Prostate gland (tissue), 2 donors: ENCODE results near the gene TBX18. TPM values are rescaled to one million over a fixed set of nuclear protein-coding genes. Genes with fewer than 3 reads are reported as not detected.

Source experiments
- DNase-seq: peaks from one replicate; pipeline ENCODE4 v3.0.0-alpha.2; 2019; ENCODE audit warnings: low spot score
- H3K27ac ChIP-seq, 2 donors: fragments of 200-600 bp; sonication (generic); 2 replicates each; pipeline ENCODE4 v1.5.1; 2017 to 2019
- H3K27me3 ChIP-seq: fragments of 200-600 bp; sonication (generic); replicated peaks from 2 replicates; pipeline ENCODE4 v1.5.1; 2019; ENCODE audit not compliant: insufficient read depth
- H3K36me3 ChIP-seq, 2 donors: fragments of 200-600 bp; sonication (generic); 1 replicate in 1 of 2; 2 replicates in 1 of 2; pipeline versions ENCODE4 v1.5.1 to v1.8.1; 2017 to 2019
- H3K4me1 ChIP-seq: fragments of 200-600 bp; sonication (generic); replicated peaks from 2 replicates; pipeline ENCODE4 v1.5.1; 2019
- H3K4me3 ChIP-seq, 2 donors: fragments of 200-600 bp; sonication (generic); 2 replicates each; pipeline ENCODE4 v1.5.1; 2017 to 2019
- H3K9me3 ChIP-seq: fragments of 200-600 bp; sonication (generic); 2 replicates; pipeline ENCODE4 v1.5.1; 2017
- POLR2A ChIP-seq: fragments of 450-650 bp; IDR thresholded peaks from one replicate; pipeline ENCODE4 v1.6.1; 2016; ENCODE audit warnings: antibody characterized with exemption, mild to moderate bottlenecking
- POLR2AphosphoS5 ChIP-seq: sonication (generic); formaldehyde crosslinking; IDR thresholded peaks from one replicate; pipeline ENCODE4 v1.6.1; 2017; ENCODE audit warnings: antibody characterized with exemption
- whole genome bisulfite sequencing: methylation state at CpG from one replicate; pipeline ENCODE4 v1.1.5; 2018; 5-methylcytosine and 5-hydroxymethylcytosine counted together
- intact Hi-C: fragments of 100-400 bp; cut with DNase I; formaldehyde crosslinking; loops from one replicate; pipeline ENCODE4 v1.14.2; 2022
- total RNA-seq, 2 donors: library from RNA; depleted of rRNA; stranded (reverse); fragments of >200 nt; gene quantifications; one replicate each; pipeline ENCODE4 v1.1.0, GENCODE V29; 2016
- TF ChIP-seq, protein P1 (sequence below), 4 experiments: fragments of 200-600 bp in 2 of 4; fragments of 450-650 bp in 2 of 4; sonication (generic) in 2 of 4; IDR thresholded peaks; 1 replicate in 3 of 4; 2 replicates in 1 of 4; pipeline ENCODE4 v1.5.1; 2016 to 2019; ENCODE audit warnings: antibody characterized with exemption in 4 of 4, mild to moderate bottlenecking in 2 of 4, moderate library complexity in 2 of 4

Gene TBX18
- total RNA-seq, 2 donors from 2014 or later, result 0.05 to 3.4 TPM

DNA sequence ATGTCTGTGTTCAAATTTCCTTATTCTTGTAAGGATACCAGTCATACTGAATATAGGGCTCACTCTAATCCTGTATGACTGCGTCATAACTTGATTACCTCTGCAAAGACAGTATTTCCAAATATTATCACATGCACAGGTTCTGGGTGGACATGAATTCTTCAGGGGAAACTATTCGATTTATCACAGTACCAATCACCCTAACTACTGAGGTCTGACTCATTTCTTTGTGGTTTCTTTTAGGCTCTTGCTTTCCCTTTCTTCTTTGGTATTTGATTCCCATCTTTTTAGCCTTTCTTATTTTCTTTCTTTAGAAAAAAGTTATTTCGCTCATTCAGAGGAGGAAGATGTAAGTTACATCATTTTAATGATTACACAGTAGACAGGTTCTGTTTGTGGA, 40.3 kb upstream of the TBX18 start:
- Histone ChIP-seq H3K27me3 (no peaks in the 10 kb centered on the region), H3K4me1 (no peaks in the 10 kb centered on the region), H3K36me3 (no peaks in the 10 kb centered on the region), H3K27ac (no peak overlapping the region), H3K9me3 (no peaks in the 10 kb centered on the region), H3K4me3 (no peak overlapping the region)
- 92% methylated on average over 3 of the region's 3 CpGs for WGBS
- no peak for DNase-seq
- TF ChIP-seq, protein P1, sequence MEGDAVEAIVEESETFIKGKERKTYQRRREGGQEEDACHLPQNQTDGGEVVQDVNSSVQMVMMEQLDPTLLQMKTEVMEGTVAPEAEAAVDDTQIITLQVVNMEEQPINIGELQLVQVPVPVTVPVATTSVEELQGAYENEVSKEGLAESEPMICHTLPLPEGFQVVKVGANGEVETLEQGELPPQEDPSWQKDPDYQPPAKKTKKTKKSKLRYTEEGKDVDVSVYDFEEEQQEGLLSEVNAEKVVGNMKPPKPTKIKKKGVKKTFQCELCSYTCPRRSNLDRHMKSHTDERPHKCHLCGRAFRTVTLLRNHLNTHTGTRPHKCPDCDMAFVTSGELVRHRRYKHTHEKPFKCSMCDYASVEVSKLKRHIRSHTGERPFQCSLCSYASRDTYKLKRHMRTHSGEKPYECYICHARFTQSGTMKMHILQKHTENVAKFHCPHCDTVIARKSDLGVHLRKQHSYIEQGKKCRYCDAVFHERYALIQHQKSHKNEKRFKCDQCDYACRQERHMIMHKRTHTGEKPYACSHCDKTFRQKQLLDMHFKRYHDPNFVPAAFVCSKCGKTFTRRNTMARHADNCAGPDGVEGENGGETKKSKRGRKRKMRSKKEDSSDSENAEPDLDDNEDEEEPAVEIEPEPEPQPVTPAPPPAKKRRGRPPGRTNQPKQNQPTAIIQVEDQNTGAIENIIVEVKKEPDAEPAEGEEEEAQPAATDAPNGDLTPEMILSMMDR (IDR thresholded peaks at IDR 0.05), result no peak
- TF ChIP-seq POLR2A (no peak), POLR2AphosphoS5 (no peak)
- intact Hi-C loops, result no loop called here

DNA sequence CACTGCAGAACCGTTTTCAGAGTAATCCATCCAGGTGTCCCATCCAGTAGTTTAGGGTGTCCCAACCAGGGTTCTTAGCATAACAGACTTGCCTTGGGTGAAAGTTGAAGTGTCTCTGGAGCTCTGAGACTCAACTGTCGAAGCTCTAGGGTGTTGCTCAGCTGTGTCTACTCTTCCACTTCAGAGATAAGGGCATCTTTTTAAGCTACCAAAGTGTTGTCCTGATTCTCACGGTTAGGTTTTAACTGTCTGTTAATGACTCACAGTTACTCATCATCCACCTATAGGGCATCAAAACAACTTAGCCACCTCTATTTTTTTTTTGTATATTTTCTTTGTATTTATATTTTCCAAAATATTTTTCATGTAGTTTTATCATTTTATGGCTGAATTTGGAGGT, 36.9 kb upstream of the TBX18 start:
- H3K9me3 ChIP-seq, result no peaks in the 10 kb centered on the region
- no peak overlapping the region for H3K27ac ChIP-seq
- intact Hi-C loops, result no loop called here
- H3K4me3 ChIP-seq, result no peak overlapping the region
- no peaks in the 10 kb centered on the region for H3K27me3 ChIP-seq
- 72% methylated on average over 3 of the region's 3 CpGs for WGBS
- DNase-seq, result no peak
- TF ChIP-seq, protein P1 (IDR thresholded peaks at IDR 0.05), result no peak
- no peak for TF ChIP-seq POLR2AphosphoS5
- no peak for TF ChIP-seq POLR2A
- no peaks in the 10 kb centered on the region for H3K4me1 ChIP-seq
- H3K36me3 ChIP-seq, result no peaks in the 10 kb centered on the region

DNA sequence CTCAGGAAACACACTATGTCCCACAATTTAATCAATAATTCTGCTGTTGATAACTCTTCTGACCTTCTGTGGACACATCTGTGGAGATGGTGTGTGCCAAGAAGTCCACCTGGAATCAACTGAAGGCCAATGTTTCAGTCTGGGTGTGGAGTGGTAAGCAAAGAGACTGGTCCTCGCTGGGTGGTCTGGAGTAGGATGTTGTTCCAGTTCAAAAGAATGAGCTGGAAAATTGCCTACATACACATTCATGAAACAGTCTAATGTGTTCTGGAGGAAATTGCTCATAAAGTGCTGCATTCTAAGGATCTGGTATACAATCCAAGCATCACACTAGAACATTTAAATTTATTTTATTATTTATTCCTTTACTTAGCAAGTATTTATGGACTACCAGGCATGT, 33.9 kb upstream of the TBX18 start:
- Histone ChIP-seq H3K27ac (no peak overlapping the region), H3K4me3 (no peak overlapping the region), H3K9me3 (no peaks in the 10 kb centered on the region), H3K27me3 (no peaks in the 10 kb centered on the region), H3K36me3 (no peaks in the 10 kb centered on the region), H3K4me1 (no peaks in the 10 kb centered on the region)
- intact Hi-C loops, result no loop called here
- no peak for DNase-seq
- 25% methylated on average over 1 of the region's 1 CpG for WGBS
- TF ChIP-seq POLR2AphosphoS5, result no peak
- TF ChIP-seq POLR2A, result no peak
- TF ChIP-seq, protein P1 (IDR thresholded peaks at IDR 0.05), result no peak

DNA sequence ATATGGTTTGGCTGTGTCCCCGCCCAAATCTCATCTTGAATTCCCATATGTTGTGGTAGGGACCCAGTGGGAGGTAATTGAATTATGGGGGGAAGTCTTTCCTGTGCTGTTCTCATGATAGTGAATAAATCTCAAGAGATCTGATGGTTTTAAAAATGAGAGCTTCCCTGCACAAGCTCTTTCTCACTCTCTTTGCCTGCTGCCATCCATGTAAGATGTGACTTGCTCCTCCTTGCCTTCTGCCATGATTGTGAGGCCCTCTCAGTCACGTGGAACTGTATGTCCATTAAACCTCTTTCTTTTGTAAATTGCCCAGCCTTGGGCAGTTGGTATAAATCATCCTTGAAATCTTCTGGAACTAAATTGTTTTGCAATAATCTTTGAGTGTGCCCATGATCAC, 31.9 kb upstream of the TBX18 start:
- intact Hi-C loops, result no loop called here
- Histone ChIP-seq H3K27me3 (no peaks in the 10 kb centered on the region), H3K4me3 (no peak overlapping the region), H3K36me3 (no peaks in the 10 kb centered on the region), H3K9me3 (no peaks in the 10 kb centered on the region), H3K4me1 (no peaks in the 10 kb centered on the region), H3K27ac (no peak overlapping the region)
- 40% methylated on average over 2 of the region's 2 CpGs for WGBS
- TF ChIP-seq, protein P1 (IDR thresholded peaks at IDR 0.05), result no peak
- TF ChIP-seq POLR2A, result no peak
- TF ChIP-seq POLR2AphosphoS5, result no peak
- DNase-seq, result no peak

DNA sequence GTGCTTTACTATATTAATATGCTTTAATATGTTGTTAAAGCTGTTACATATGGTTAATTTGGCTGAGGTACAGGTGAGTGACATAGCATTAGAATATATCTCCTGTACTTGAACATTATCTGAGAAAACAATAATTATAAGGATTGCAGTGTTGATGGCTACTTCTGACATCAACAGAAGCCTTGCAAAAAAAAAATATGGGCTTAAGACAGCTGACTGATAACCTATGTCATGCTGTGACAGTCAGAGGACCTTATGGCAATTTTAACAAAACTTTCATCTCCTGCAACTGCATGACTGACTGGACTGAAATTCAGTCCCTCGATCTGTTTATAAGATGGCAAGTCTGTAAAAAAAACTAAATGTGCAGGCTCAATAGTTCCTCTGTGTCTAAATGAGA, 27.5 kb upstream of the TBX18 start:
- intact Hi-C loops, result no loop called here
- Histone ChIP-seq H3K27me3 (no peaks in the 10 kb centered on the region), H3K27ac (no peak overlapping the region), H3K36me3 (no peaks in the 10 kb centered on the region), H3K9me3 (no peaks in the 10 kb centered on the region), H3K4me1 (no peaks in the 10 kb centered on the region), H3K4me3 (no peak overlapping the region)
- WGBS, result 96% methylated on average over 1 of the region's 1 CpG
- TF ChIP-seq, protein P1 (IDR thresholded peaks at IDR 0.05), result no peak
- TF ChIP-seq POLR2AphosphoS5 (no peak), POLR2A (no peak)
- DNase-seq, result no peak
